Ishikawa (cell line): ENCODE measurements around the gene MCIDAS.

Experiments
- CEBPB ChIP-seq: IDR thresholded peaks from 2 replicates; pipeline ENCODE4 v1.6.1; 2012
- CREB1 ChIP-seq: IDR thresholded peaks from 2 replicates; pipeline ENCODE4 v1.6.1; 2012; ENCODE audit warnings: low read depth
- EGR1 ChIP-seq: IDR thresholded peaks from 2 replicates; pipeline ENCODE4 v1.6.1; 2012
- EP300 ChIP-seq: IDR thresholded peaks from 2 replicates; pipeline ENCODE4 v1.6.1; 2012; ENCODE audit warnings: borderline replicate concordance
- FOXM1 ChIP-seq: IDR thresholded peaks from 2 replicates; pipeline ENCODE4 v1.6.1; 2012; ENCODE audit warnings: low read depth, borderline replicate concordance
- NFIC ChIP-seq: IDR thresholded peaks from 2 replicates; pipeline ENCODE4 v1.6.1; 2012
- RAD21 ChIP-seq: IDR thresholded peaks from 2 replicates; pipeline ENCODE4 v1.6.1; 2012; ENCODE audit warnings: low read depth
- TAF1 ChIP-seq: IDR thresholded peaks from 2 replicates; pipeline ENCODE4 v1.6.1; 2012; ENCODE audit warnings: low read depth, mild to moderate bottlenecking
- TCF12 ChIP-seq: IDR thresholded peaks from 2 replicates; pipeline ENCODE4 v1.6.1; 2012; ENCODE audit warnings: low read depth
- TEAD4 ChIP-seq: IDR thresholded peaks from 2 replicates; pipeline ENCODE4 v1.6.1; 2012
- YY1 ChIP-seq: IDR thresholded peaks from 2 replicates; pipeline ENCODE4 v1.6.1; 2012; ENCODE audit warnings: low read depth
- ZBTB7A ChIP-seq: IDR thresholded peaks from 2 replicates; pipeline ENCODE4 v1.6.1; 2012; ENCODE audit warnings: low read depth
- TF ChIP-seq, protein P1 (sequence below): IDR thresholded peaks from 2 replicates; pipeline ENCODE4 v1.6.1; 2012
- TF ChIP-seq, protein P2 (sequence below): IDR thresholded peaks from 2 replicates; pipeline ENCODE4 v1.6.1; 2012
- TF ChIP-seq, protein P3 (sequence below): IDR thresholded peaks from 2 replicates; pipeline ENCODE4 v1.6.1; 2012; ENCODE audit warnings: low read depth, mild to moderate bottlenecking

The MCIDAS gene

DNA sequence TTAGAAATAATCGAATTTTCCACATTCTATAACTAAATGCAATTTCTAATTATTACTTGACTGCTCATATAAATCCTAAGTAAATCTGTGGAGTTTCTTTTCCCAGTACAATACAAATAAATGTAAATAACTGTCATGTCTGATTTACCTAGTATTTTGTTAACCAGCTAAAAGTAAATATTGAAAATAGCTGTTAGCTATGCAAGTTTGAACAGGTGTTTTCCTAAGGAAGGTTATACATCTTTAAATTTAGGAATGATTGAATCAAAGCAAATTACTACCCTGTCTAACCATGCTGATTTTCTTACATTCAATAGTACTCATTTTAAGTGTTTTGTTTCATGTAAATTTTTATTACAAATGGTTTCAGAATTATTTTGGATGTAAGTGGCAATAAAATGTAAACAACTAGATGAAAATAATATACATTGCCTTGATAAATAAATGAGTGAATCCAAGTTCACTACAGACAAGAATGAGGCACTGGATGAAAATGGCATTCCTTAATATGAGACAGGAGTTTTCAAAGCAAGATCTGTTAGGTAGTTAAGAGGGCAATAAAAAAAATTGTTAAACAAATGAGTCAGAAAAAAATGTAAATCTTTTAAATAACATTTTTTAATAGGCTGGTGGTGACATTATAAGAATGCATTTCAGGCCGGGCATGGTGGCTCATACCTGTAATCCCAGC lies 15.8 kb downstream of the MCIDAS start:
- TF ChIP-seq TEAD4 = no peak
- TF ChIP-seq, protein P1, sequence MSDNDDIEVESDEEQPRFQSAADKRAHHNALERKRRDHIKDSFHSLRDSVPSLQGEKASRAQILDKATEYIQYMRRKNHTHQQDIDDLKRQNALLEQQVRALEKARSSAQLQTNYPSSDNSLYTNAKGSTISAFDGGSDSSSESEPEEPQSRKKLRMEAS = no peak
- TF ChIP-seq TCF12 = no peak
- TF ChIP-seq CEBPB = no peak
- TF ChIP-seq RAD21 = no peak
- TF ChIP-seq TAF1 = no peak
- no peak for TF ChIP-seq CREB1
- no peak for TF ChIP-seq FOXM1
- TF ChIP-seq YY1 = no peak
- TF ChIP-seq, protein P2, sequence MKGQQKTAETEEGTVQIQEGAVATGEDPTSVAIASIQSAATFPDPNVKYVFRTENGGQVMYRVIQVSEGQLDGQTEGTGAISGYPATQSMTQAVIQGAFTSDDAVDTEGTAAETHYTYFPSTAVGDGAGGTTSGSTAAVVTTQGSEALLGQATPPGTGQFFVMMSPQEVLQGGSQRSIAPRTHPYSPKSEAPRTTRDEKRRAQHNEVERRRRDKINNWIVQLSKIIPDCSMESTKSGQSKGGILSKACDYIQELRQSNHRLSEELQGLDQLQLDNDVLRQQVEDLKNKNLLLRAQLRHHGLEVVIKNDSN = no peak
- TF ChIP-seq ZBTB7A = no peak
- TF ChIP-seq NFIC = no peak
- TF ChIP-seq EP300 = no peak
- TF ChIP-seq EGR1 = no peak

DNA sequence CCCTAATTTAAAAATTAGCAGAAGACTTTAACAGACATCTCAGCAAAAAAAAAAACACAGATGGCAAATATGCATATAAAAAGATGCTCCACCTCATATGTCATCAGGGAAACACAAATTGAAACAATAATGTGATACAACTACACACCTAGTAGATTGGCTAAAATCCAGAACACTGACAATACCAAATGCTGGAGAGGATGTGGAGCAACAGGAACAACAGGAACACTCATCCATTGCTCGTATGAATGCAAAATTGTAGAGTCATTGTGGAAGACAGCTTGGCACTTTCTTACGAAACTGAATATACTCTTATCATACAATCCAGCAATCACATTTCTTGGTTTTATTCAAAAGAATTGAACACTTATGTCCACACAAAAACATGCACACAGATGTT lies 22.1 kb downstream of the MCIDAS start:
- TF ChIP-seq NFIC = no peak
- TF ChIP-seq, protein P1 = no peak
- no peak for TF ChIP-seq FOXM1
- no peak for TF ChIP-seq EP300

DNA sequence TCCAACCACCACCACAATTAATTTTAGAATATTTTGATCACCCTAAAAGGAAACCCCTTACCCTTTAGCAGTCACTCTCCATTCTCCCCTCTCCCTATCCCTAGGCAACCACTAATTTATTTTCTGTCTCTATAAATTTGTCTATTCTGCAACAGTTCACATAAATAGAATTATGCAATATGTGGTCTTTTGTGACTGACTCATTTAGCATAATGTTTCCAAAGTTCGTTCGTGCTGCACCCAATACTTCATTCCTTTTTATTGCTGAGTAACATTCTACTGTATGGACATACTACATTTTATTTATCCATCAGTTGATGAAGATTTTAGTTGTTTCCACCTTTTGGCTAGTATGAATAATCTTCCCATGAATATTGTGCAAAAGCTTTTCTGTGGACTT lies 36.0 kb downstream of the MCIDAS start:
- TF ChIP-seq NFIC = no peak
- no peak for TF ChIP-seq EP300
- TF ChIP-seq TEAD4 = no peak
- no peak for TF ChIP-seq TAF1
- TF ChIP-seq CREB1 = no peak
- TF ChIP-seq EGR1 = no peak
- TF ChIP-seq, protein P3, sequence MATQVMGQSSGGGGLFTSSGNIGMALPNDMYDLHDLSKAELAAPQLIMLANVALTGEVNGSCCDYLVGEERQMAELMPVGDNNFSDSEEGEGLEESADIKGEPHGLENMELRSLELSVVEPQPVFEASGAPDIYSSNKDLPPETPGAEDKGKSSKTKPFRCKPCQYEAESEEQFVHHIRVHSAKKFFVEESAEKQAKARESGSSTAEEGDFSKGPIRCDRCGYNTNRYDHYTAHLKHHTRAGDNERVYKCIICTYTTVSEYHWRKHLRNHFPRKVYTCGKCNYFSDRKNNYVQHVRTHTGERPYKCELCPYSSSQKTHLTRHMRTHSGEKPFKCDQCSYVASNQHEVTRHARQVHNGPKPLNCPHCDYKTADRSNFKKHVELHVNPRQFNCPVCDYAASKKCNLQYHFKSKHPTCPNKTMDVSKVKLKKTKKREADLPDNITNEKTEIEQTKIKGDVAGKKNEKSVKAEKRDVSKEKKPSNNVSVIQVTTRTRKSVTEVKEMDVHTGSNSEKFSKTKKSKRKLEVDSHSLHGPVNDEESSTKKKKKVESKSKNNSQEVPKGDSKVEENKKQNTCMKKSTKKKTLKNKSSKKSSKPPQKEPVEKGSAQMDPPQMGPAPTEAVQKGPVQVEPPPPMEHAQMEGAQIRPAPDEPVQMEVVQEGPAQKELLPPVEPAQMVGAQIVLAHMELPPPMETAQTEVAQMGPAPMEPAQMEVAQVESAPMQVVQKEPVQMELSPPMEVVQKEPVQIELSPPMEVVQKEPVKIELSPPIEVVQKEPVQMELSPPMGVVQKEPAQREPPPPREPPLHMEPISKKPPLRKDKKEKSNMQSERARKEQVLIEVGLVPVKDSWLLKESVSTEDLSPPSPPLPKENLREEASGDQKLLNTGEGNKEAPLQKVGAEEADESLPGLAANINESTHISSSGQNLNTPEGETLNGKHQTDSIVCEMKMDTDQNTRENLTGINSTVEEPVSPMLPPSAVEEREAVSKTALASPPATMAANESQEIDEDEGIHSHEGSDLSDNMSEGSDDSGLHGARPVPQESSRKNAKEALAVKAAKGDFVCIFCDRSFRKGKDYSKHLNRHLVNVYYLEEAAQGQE = no peak
- TF ChIP-seq, protein P1 = no peak
- TF ChIP-seq RAD21 = no peak
- no peak for TF ChIP-seq CEBPB
- no peak for TF ChIP-seq FOXM1
- no peak for TF ChIP-seq YY1
- no peak for TF ChIP-seq TCF12
- TF ChIP-seq, protein P2 = no peak
- TF ChIP-seq ZBTB7A = no peak

DNA sequence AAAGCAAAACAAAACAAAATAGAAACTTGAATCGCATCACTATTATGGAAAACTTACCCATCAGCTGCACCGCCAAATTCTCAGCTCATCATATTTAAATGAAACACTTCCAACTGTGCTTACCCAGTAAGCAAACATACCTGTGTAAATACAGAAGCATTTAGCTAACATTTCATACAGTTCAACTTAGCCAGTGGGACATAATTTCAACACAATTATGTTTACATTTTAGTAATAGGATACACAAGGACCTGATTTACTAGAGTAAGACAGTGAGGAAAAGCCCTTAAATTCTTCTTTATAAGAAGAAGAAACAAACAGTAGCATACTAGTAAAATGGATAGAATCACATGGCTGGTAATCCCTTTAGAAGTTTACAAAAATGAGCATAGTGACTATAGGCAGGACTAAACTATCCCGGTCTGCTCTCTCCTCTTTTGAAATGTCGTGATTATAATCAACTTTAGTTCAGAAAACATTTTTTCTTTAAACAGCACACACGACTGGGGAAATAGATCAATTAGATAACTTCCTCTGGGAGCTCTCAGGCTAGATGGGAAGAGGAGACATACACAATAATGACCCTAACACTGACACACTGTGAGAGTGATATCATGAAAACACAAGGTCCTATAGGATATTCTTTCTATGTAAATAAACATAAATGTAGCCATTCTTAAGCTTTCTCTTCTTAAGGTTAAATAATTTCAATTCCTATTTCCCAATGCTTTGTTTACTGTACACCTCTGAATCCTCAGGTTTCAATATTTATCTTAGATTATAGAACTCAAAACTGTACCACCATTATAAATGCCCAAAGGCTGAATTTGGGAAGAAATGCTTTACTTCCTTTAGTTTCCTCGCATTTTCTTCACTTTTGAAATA lies 38.2 kb downstream of the MCIDAS start:
- no peak for TF ChIP-seq YY1
- TF ChIP-seq, protein P2 = no peak
- no peak for TF ChIP-seq TAF1
- no peak for TF ChIP-seq TCF12
- TF ChIP-seq FOXM1 = no peak
- TF ChIP-seq CREB1 = no peak
- TF ChIP-seq, protein P3 = no peak
- TF ChIP-seq NFIC = no peak
- TF ChIP-seq, protein P1 = no peak
- no peak for TF ChIP-seq TEAD4
